NCI-H226 (cell line): ENCODE data around the gene IL21R.

ENCODE experiments used
- DNase-seq: peaks from one replicate; pipeline ENCODE4 v3.0.0-alpha.2; 2015

Gene IL21R

GRCh38 chr16:27468941-27469531 is 67.1 kb downstream of the IL21R start:
- no peak for DNase-seq

- DNase-seq = no peak
Measured at GRCh38 chr16:27470567-27471431, 68.8 kb downstream of the IL21R start.

- DNase-seq = no peak
Measured at GRCh38 chr16:27471661-27472060, 69.7 kb downstream of the IL21R start.

GRCh38 chr16:27472091-27473020 is 70.4 kb downstream of the IL21R start:
- DNase-seq = no peak

- DNase-seq = no peak
Measured at GRCh38 chr16:27473101-27473900, 71.3 kb downstream of the IL21R start.

GRCh38 chr16:27474041-27474440 is 72.1 kb downstream of the IL21R start:
- DNase-seq = no peak

GRCh38 chr16:27474921-27475320 is 72.9 kb downstream of the IL21R start:
- no peak for DNase-seq

GRCh38 chr16:27475561-27475960 is 73.6 kb downstream of the IL21R start:
- peak; percentile 78 for DNase-seq

- DNase-seq = no peak
Measured at GRCh38 chr16:27476240-27476639, 74.3 kb downstream of the IL21R start.

GRCh38 chr16:27480761-27481160 is 78.8 kb downstream of the IL21R start:
- no peak for DNase-seq

- DNase-seq = no peak
Measured at GRCh38 chr16:27481282-27481934, 79.4 kb downstream of the IL21R start.

GRCh38 chr16:27482397-27483087 is 80.6 kb downstream of the IL21R start:
- no peak for DNase-seq

- no peak for DNase-seq
Measured at GRCh38 chr16:27483088-27483437, 81.1 kb downstream of the IL21R start.

- no peak for DNase-seq
Measured at GRCh38 chr16:27483624-27484023, 81.7 kb downstream of the IL21R start.

GRCh38 chr16:27485126-27485525 is 83.2 kb downstream of the IL21R start:
- no peak for DNase-seq

- no peak for DNase-seq
Measured at GRCh38 chr16:27485811-27486210, 83.8 kb downstream of the IL21R start.

- DNase-seq = no peak
Measured at GRCh38 chr16:27486344-27486743, 84.4 kb downstream of the IL21R start.

- DNase-seq = no peak
Measured at GRCh38 chr16:27486760-27487159, 84.8 kb downstream of the IL21R start.

GRCh38 chr16:27489421-27489820 is 87.4 kb downstream of the IL21R start:
- DNase-seq = no peak

GRCh38 chr16:27489906-27490305 is 87.9 kb downstream of the IL21R start:
- DNase-seq = no peak

GRCh38 chr16:27491894-27492587 is 90.1 kb downstream of the IL21R start:
- DNase-seq = no peak
